DOHH2 (cell line): ENCODE results near the gene CHD6.

ENCODE experiments used
- H3F3A ChIP-seq: fragments of 200-600 bp; sonication (generic), shearing (Covaris generic); 2 replicates; pipeline ENCODE4 v1.6.0; 2016; ENCODE audit warnings: antibody characterized with exemption, mild to moderate bottlenecking; ENCODE audit not compliant: control insufficient read depth, insufficient read depth
- H3K27ac ChIP-seq: fragments of 200-600 bp; sonication (generic); 2 replicates; pipeline ENCODE4 v1.5.1; 2014; ENCODE audit warnings: low read depth, mild to moderate bottlenecking, low read length, moderate library complexity
- H3K27me3 ChIP-seq: fragments of 200-600 bp; sonication (generic); 2 replicates; pipeline ENCODE4 v1.6.1; 2014; ENCODE audit warnings: mild to moderate bottlenecking, low read length, mixed read lengths; ENCODE audit not compliant: control insufficient read depth
- H3K36me3 ChIP-seq: fragments of 200-600 bp; sonication (generic); 2 replicates; pipeline ENCODE4 v1.6.1; 2014; ENCODE audit warnings: mild to moderate bottlenecking, low read length, moderate library complexity, mixed read lengths; ENCODE audit not compliant: control insufficient read depth
- H3K4me1 ChIP-seq: fragments of 200-600 bp; sonication (generic); 2 replicates; pipeline ENCODE4 v1.6.1; 2014; ENCODE audit warnings: mild to moderate bottlenecking, low read length, mixed read lengths; ENCODE audit not compliant: control insufficient read depth
- H3K4me2 ChIP-seq: fragments of 200-600 bp; sonication (generic); 2 replicates; pipeline ENCODE4 v1.6.0; 2014; ENCODE audit warnings: mild to moderate bottlenecking, low read length, moderate library complexity
- H3K4me3 ChIP-seq: fragments of 200-600 bp; sonication (generic); 2 replicates; pipeline ENCODE4 v1.5.1; 2014; ENCODE audit warnings: mild to moderate bottlenecking, low read length, mixed read lengths
- H3K79me2 ChIP-seq: fragments of 200-600 bp; sonication (generic); 2 replicates; pipeline ENCODE4 v1.6.1; 2014; ENCODE audit warnings: mild to moderate bottlenecking, low read length, mixed read lengths; ENCODE audit not compliant: control insufficient read depth
- H3K9me2 ChIP-seq: fragments of 200-600 bp; sonication (generic); replicated peaks from 2 replicates; pipeline ENCODE4 v1.6.1; 2014; ENCODE audit warnings: mild to moderate bottlenecking, low read length, mixed read lengths; ENCODE audit not compliant: control insufficient read depth
- H3K9me3 ChIP-seq: fragments of 200-600 bp; sonication (generic); 2 replicates; pipeline ENCODE4 v1.6.1; 2014; ENCODE audit warnings: antibody characterized with exemption, low read length, mixed read lengths; ENCODE audit not compliant: control insufficient read depth, insufficient read depth
- H4K20me1 ChIP-seq: fragments of 200-600 bp; sonication (generic); 2 replicates; pipeline ENCODE4 v1.6.0; 2014; ENCODE audit warnings: low read depth, mild to moderate bottlenecking, antibody characterized with exemption, low read length, moderate library complexity; ENCODE audit not compliant: control insufficient read depth, insufficient read depth
- CTCF ChIP-seq: fragments of 200-600 bp; sonication (generic); IDR thresholded peaks from one replicate; pipeline ENCODE4 v1.5.1; 2014; ENCODE audit warnings: antibody characterized with exemption, mild to moderate bottlenecking, low read depth, low read length; ENCODE audit not compliant: poor library complexity, severe bottlenecking
- EZH2phosphoT487 ChIP-seq: fragments of 200-600 bp; sonication (generic); IDR thresholded peaks from 2 replicates; pipeline ENCODE4 v1.6.1; 2017; ENCODE audit warnings: borderline replicate concordance, mild to moderate bottlenecking, antibody characterized with exemption, low read length, moderate library complexity, mixed read lengths

Gene CHD6

GRCh38 chr20:41443691-41444090 is 174.5 kb downstream of the CHD6 start:
- no peaks in the 10 kb centered on the region for H3K9me2 ChIP-seq
- H3K4me2 ChIP-seq = no peak overlapping the region
- H3K4me1 ChIP-seq = no peaks in the 10 kb centered on the region
- no peak overlapping the region for H3K27ac ChIP-seq
- no peaks in the 10 kb centered on the region for H3F3A ChIP-seq
- peaks cover 33% of the 10 kb centered on the region for H3K36me3 ChIP-seq
- no peak for TF ChIP-seq CTCF
- TF ChIP-seq EZH2phosphoT487 = no peak
- no peaks in the 10 kb centered on the region for H3K27me3 ChIP-seq
- no peaks in the 10 kb centered on the region for H3K9me3 ChIP-seq
- no peak overlapping the region for H3K4me3 ChIP-seq
- no peaks in the 10 kb centered on the region for H4K20me1 ChIP-seq
- no peaks in the 10 kb centered on the region for H3K79me2 ChIP-seq

GRCh38 chr20:41440882-41441281 is 177.3 kb downstream of the CHD6 start:
- TF ChIP-seq EZH2phosphoT487 = no peak
- no peak for TF ChIP-seq CTCF
- Histone ChIP-seq H3K4me2 (no peak overlapping the region), H3K4me1 (0 out of 2 replicates have a peak, but pooled peaks cover 3% of the 10 kb centered on the region), H3K4me3 (no peak overlapping the region), H3K36me3 (peaks cover 14% of the 10 kb centered on the region), H3K27me3 (no peaks in the 10 kb centered on the region), H3K79me2 (no peaks in the 10 kb centered on the region), H3K9me2 (no peaks in the 10 kb centered on the region), H3K9me3 (no peaks in the 10 kb centered on the region), H4K20me1 (no peaks in the 10 kb centered on the region), H3F3A (no peaks in the 10 kb centered on the region), H3K27ac (no peak overlapping the region)

GRCh38 chr20:41437836-41438235 is 180.3 kb downstream of the CHD6 start:
- Histone ChIP-seq H3K9me2 (no peaks in the 10 kb centered on the region), H3K79me2 (no peaks in the 10 kb centered on the region), H3K9me3 (no peaks in the 10 kb centered on the region), H3K4me3 (no peak overlapping the region), H3K27me3 (no peaks in the 10 kb centered on the region), H4K20me1 (no peaks in the 10 kb centered on the region), H3F3A (no peaks in the 10 kb centered on the region), H3K4me1 (0 out of 2 replicates have a peak, but pooled peaks cover 3% of the 10 kb centered on the region), H3K36me3 (peaks cover 10% of the 10 kb centered on the region), H3K4me2 (no peak overlapping the region), H3K27ac (no peak overlapping the region)
- TF ChIP-seq CTCF = no peak
- no peak for TF ChIP-seq EZH2phosphoT487
